Large intestine (tissue), 3 donors: ENCODE measurements around the gene EBF3. TPM values are rescaled to one million over a fixed set of nuclear protein-coding genes. Genes with fewer than 3 reads are reported as not detected.

ENCODE experiments used
- DNase-seq, 2 donors: peaks; one replicate each; pipeline versions ENCODE4 v3.0.0 to v3.0.0-alpha.2; 2013
- H3K27ac ChIP-seq: one replicate; pipeline ENCODE4 v1.5.1; 2013; ENCODE audit warnings: low read length
- H3K27me3 ChIP-seq: 2 replicates; pipeline ENCODE4 v1.6.1; 2013; ENCODE audit warnings: low read length; ENCODE audit not compliant: control insufficient read depth, insufficient read depth
- H3K36me3 ChIP-seq: 2 replicates; pipeline ENCODE4 v1.6.1; 2013; ENCODE audit warnings: low read length; ENCODE audit not compliant: control insufficient read depth, insufficient read depth
- H3K4me1 ChIP-seq: one replicate; pipeline ENCODE4 v1.6.1; 2013; ENCODE audit warnings: low read length; ENCODE audit not compliant: control insufficient read depth, insufficient read depth
- H3K4me3 ChIP-seq: one replicate; pipeline ENCODE4 v1.5.1; 2013; ENCODE audit warnings: low read length
- H3K9me3 ChIP-seq: one replicate; pipeline ENCODE4 v1.6.1; 2013; ENCODE audit warnings: mild to moderate bottlenecking, low read depth, low read length, moderate library complexity; ENCODE audit not compliant: control insufficient read depth
- WGBS: methylation state at CpG from one replicate; pipeline ENCODE4 v1.1.5; 2013; ENCODE audit warnings: low lambda C conversion rate; ENCODE audit not compliant: insufficient coverage; 5-methylcytosine and 5-hydroxymethylcytosine counted together
- polyA plus RNA-seq: library from polyadenylated mRNA; unstranded; fragments of 120-200 nt; gene quantifications from one replicate; pipeline ENCODE4 v1.2.1, GENCODE V29; 2013

EBF3 gene
- polyA plus RNA-seq, 1 donor = 7.5 TPM

GRCh38 chr10:129854796-129855705, 109.0 kb downstream of the EBF3 start:
- Histone ChIP-seq H3K9me3 (no peaks in the 10 kb centered on the region), H3K4me1 (peaks cover 14% of the 10 kb centered on the region), H3K36me3 (no peaks in the 10 kb centered on the region), H3K27ac (no peak overlapping the region), H3K4me3 (no peak overlapping the region), H3K27me3 (peaks cover 8% of the 10 kb centered on the region)
- WGBS = no CpG with 5 or more reads among the region's 31 CpGs
- no peak for DNase-seq

- Histone ChIP-seq H3K4me1 (peaks cover 14% of the 10 kb centered on the region), H3K27me3 (peaks cover 8% of the 10 kb centered on the region), H3K4me3 (no peak overlapping the region), H3K36me3 (no peaks in the 10 kb centered on the region), H3K27ac (peak overlapping the region; percentile 43), H3K9me3 (no peaks in the 10 kb centered on the region)
- WGBS = 73% methylated on average over 5 of the region's 10 CpGs
- no peak for DNase-seq
Observed at GRCh38 chr10:129854158-129854557, 109.9 kb downstream of the EBF3 start.

- peaks cover 8% of the 10 kb centered on the region for H3K27me3 ChIP-seq
- DNase-seq = peak; percentile 73 to 82
- WGBS = no CpG with 5 or more reads among the region's 2 CpGs
- H3K36me3 ChIP-seq = no peaks in the 10 kb centered on the region
- H3K9me3 ChIP-seq = no peaks in the 10 kb centered on the region
- H3K4me3 ChIP-seq = no peak overlapping the region
- no peak overlapping the region for H3K27ac ChIP-seq
- H3K4me1 ChIP-seq = peaks cover 14% of the 10 kb centered on the region
Observed at GRCh38 chr10:129853562-129853903, 110.5 kb downstream of the EBF3 start.

GRCh38 chr10:129852829-129853561, 111.1 kb downstream of the EBF3 start:
- Histone ChIP-seq H3K9me3 (no peaks in the 10 kb centered on the region), H3K4me3 (no peak overlapping the region), H3K36me3 (no peaks in the 10 kb centered on the region), H3K4me1 (peaks cover 14% of the 10 kb centered on the region), H3K27ac (no peak overlapping the region), H3K27me3 (peaks cover 8% of the 10 kb centered on the region)
- peak in 1 of 2 donors; percentile 42 for DNase-seq
- WGBS = no CpG with 5 or more reads among the region's 13 CpGs

GRCh38 chr10:129851941-129852640, 112.0 kb downstream of the EBF3 start:
- no peaks in the 10 kb centered on the region for H3K36me3 ChIP-seq
- peaks cover 8% of the 10 kb centered on the region for H3K27me3 ChIP-seq
- no peak overlapping the region for H3K27ac ChIP-seq
- H3K9me3 ChIP-seq = no peaks in the 10 kb centered on the region
- no peak overlapping the region for H3K4me3 ChIP-seq
- WGBS = 95% methylated on average over 2 of the region's 19 CpGs
- H3K4me1 ChIP-seq = peaks cover 14% of the 10 kb centered on the region
- DNase-seq = no peak

- WGBS = no CpG with 5 or more reads among the region's 13 CpGs
- Histone ChIP-seq H3K27me3 (peaks cover 8% of the 10 kb centered on the region), H3K4me1 (peaks cover 14% of the 10 kb centered on the region), H3K36me3 (no peaks in the 10 kb centered on the region), H3K27ac (no peak overlapping the region), H3K9me3 (no peaks in the 10 kb centered on the region), H3K4me3 (no peak overlapping the region)
- no peak for DNase-seq
Observed at GRCh38 chr10:129850790-129851189, 113.3 kb downstream of the EBF3 start.

GRCh38 chr10:129850316-129850715, 113.8 kb downstream of the EBF3 start:
- no peaks in the 10 kb centered on the region for H3K9me3 ChIP-seq
- no peak overlapping the region for H3K27ac ChIP-seq
- H3K4me3 ChIP-seq = no peak overlapping the region
- no CpG with 5 or more reads among the region's 10 CpGs for WGBS
- H3K36me3 ChIP-seq = no peaks in the 10 kb centered on the region
- H3K4me1 ChIP-seq = peaks cover 14% of the 10 kb centered on the region
- H3K27me3 ChIP-seq = peaks cover 8% of the 10 kb centered on the region
- no peak for DNase-seq

GRCh38 chr10:129849853-129850252, 114.2 kb downstream of the EBF3 start:
- no peak overlapping the region for H3K4me3 ChIP-seq
- DNase-seq = no peak

GRCh38 chr10:129849452-129849750, 114.7 kb downstream of the EBF3 start:
- no peak overlapping the region for H3K27ac ChIP-seq
- no peaks in the 10 kb centered on the region for H3K36me3 ChIP-seq
- peaks cover 10% of the 10 kb centered on the region for H3K4me1 ChIP-seq
- DNase-seq = no peak
- peaks cover 8% of the 10 kb centered on the region for H3K27me3 ChIP-seq
- no CpG with 5 or more reads among the region's 19 CpGs for WGBS
- H3K9me3 ChIP-seq = no peaks in the 10 kb centered on the region
- no peak overlapping the region for H3K4me3 ChIP-seq

More at GRCh38 chr10:129849853-129850252, 114.2 kb downstream of the EBF3 start:
- Histone ChIP-seq H3K27ac (no peak overlapping the region), H3K27me3 (peaks cover 8% of the 10 kb centered on the region), H3K9me3 (no peaks in the 10 kb centered on the region), H3K36me3 (no peaks in the 10 kb centered on the region), H3K4me1 (peaks cover 14% of the 10 kb centered on the region)
- WGBS = no CpG with 5 or more reads among the region's 15 CpGs

- no peak overlapping the region for H3K4me3 ChIP-seq
- H3K27ac ChIP-seq = no peak overlapping the region
- no peaks in the 10 kb centered on the region for H3K36me3 ChIP-seq
- WGBS = no CpG with 5 or more reads among the region's 19 CpGs
- peaks cover 8% of the 10 kb centered on the region for H3K27me3 ChIP-seq
- DNase-seq = no peak
- H3K4me1 ChIP-seq = peaks cover 6% of the 10 kb centered on the region
- no peaks in the 10 kb centered on the region for H3K9me3 ChIP-seq
Observed at GRCh38 chr10:129848696-129849451, 115.2 kb downstream of the EBF3 start.
